ENCODE results near the gene TIRAP. TPM values are rescaled to one million over a fixed set of nuclear protein-coding genes. Genes with fewer than 3 reads are reported as not detected.
A peak's percentile ranks its signal among the peaks of the same experiment; 100 is the strongest.

The TIRAP gene
- total and polyA plus RNA-seq, 2 of the 8 experiments (the other 6 are each of a cell fraction or from before 2014, with no cell fraction given), result 5.3 TPM

- TF ChIP-seq POU5F1 (IDR thresholded peaks at IDR 0.05; ENCODE audit: low read depth, low read length), result no peak
- peak in 1 of 3 experiments; percentile 16; a peak in 1 of 4 replicates for TF ChIP-seq CTCF (IDR thresholded peaks at IDR 0.05; ENCODE audit: control extremely low read depth in 1 of 3, insufficient read depth in 1 of 3, low read depth in 1 of 3, low read length in 3 of 3)
- TF ChIP-seq EGR1 (IDR thresholded peaks at IDR 0.05; ENCODE audit: borderline replicate concordance, low read depth, low read length), result no peak
- TF ChIP-seq GTF2F1 (IDR thresholded peaks at IDR 0.05; ENCODE audit: borderline replicate concordance, low read depth, low read length), result no peak
- TF ChIP-seq FOSL1 (IDR thresholded peaks at IDR 0.05; ENCODE audit: insufficient read depth, low read depth, low read length), result no peak
- no peak for TF ChIP-seq SP1 (IDR thresholded peaks at IDR 0.05; ENCODE audit: low read depth, low read length)
- TF ChIP-seq TEAD4 (IDR thresholded peaks at IDR 0.05; ENCODE audit: low read depth, low read length), result no peak
- TF ChIP-seq CEBPB (IDR thresholded peaks at IDR 0.05; ENCODE audit: low read depth, low read length), result no peak
- no peak for TF ChIP-seq TCF12 (IDR thresholded peaks at IDR 0.05; ENCODE audit: low read depth, low read length)
- TF ChIP-seq SIX5 (IDR thresholded peaks at IDR 0.05; ENCODE audit: low read depth, low read length), result no peak
- no peak for TF ChIP-seq TAF7 (optimal IDR thresholded peaks at IDR 0.05; ENCODE audit: borderline replicate concordance, low read depth, low read length)
- no peak for TF ChIP-seq CTBP2 (IDR thresholded peaks at IDR 0.05; ENCODE audit: borderline replicate concordance, insufficient read depth, insufficient read length, low read length)
- TF ChIP-seq, protein P1, sequence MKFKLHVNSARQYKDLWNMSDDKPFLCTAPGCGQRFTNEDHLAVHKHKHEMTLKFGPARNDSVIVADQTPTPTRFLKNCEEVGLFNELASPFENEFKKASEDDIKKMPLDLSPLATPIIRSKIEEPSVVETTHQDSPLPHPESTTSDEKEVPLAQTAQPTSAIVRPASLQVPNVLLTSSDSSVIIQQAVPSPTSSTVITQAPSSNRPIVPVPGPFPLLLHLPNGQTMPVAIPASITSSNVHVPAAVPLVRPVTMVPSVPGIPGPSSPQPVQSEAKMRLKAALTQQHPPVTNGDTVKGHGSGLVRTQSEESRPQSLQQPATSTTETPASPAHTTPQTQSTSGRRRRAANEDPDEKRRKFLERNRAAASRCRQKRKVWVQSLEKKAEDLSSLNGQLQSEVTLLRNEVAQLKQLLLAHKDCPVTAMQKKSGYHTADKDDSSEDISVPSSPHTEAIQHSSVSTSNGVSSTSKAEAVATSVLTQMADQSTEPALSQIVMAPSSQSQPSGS (IDR thresholded peaks at IDR 0.05; ENCODE audit: low read length), result no peak
- TF ChIP-seq NANOG (IDR thresholded peaks at IDR 0.05; ENCODE audit: insufficient read depth, low read depth, low read length, poor library complexity, severe bottlenecking), result no peak
- TF ChIP-seq RNF2 (IDR thresholded peaks at IDR 0.05; ENCODE audit: borderline replicate concordance, low read depth, low read length, missing control alignments, poor library complexity, severe bottlenecking), result no peak
- TF ChIP-seq PHF8 (conservative IDR thresholded peaks at IDR 0.05; ENCODE audit: low read depth, low read length), result peak; percentile 9; the same call in 1 of the 2 replicates
- no peak; the same call in 1 of the 2 replicates for TF ChIP-seq RBBP5 (IDR thresholded peaks at IDR 0.05; ENCODE audit: borderline replicate concordance, low read depth, low read length)
- TF ChIP-seq BACH1 (IDR thresholded peaks at IDR 0.05; ENCODE audit: low read length), result peak; percentile 63
- 0 out of 2 replicates have a peak, but pooled peaks have one; percentile 61 for TF ChIP-seq POLR2AphosphoS5 (IDR thresholded peaks at IDR 0.05; ENCODE audit: low read depth, low read length)
Observed at GRCh38 chr11:126282736-126283591, at the start of gene TIRAP (continued).

Measured in H1 (cell line).